Lower leg skin (tissue), 4 donors: ENCODE data around the gene TYMS. TPM values are rescaled to one million over a fixed set of nuclear protein-coding genes. Genes with fewer than 3 reads are reported as not detected.

Source experiments
- DNase-seq, 2 donors: peaks; one replicate each; pipeline ENCODE4 v3.0.0-alpha.2; 2019; ENCODE audit warnings: low spot score in 2 of 2
- H3K4me3 ChIP-seq: fragments of 200-600 bp; sonication (generic); 2 replicates; pipeline ENCODE4 v1.5.1; 2017; ENCODE audit warnings: mild to moderate bottlenecking, low read depth; ENCODE audit not compliant: poor library complexity, severe bottlenecking
- POLR2A ChIP-seq, 2 donors: fragments of 450-650 bp; IDR thresholded peaks; one replicate each; pipeline ENCODE4 v1.6.1; 2016 to 2017; ENCODE audit warnings: antibody characterized with exemption in 2 of 2, mild to moderate bottlenecking in 1 of 2, moderate library complexity in 1 of 2
- WGBS, 2 donors: methylation state at CpG; one replicate each; pipeline ENCODE4 v1.1.5; 2018; 5-methylcytosine and 5-hydroxymethylcytosine counted together
- intact Hi-C: fragments of 100-400 bp; cut with DNase I; formaldehyde crosslinking; loops from one replicate; pipeline ENCODE4 v1.15.0; 2023; ENCODE audit warnings: low total_unique reads
- total RNA-seq, 4 donors: library from RNA; depleted of rRNA; stranded (reverse); fragments of >200 nt; gene quantifications; one replicate each; pipeline ENCODE4 v1.1.0, GENCODE V29; 2016
- TF ChIP-seq, protein P1 (sequence below), 3 donors: fragments of 450-650 bp; IDR thresholded peaks; one replicate each; pipeline ENCODE4 v1.5.1; 2016; ENCODE audit warnings: antibody characterized with exemption in 3 of 3, mild to moderate bottlenecking in 3 of 3, moderate library complexity in 2 of 3

Gene TYMS
- total RNA-seq, 4 donors from 2014 or later: 0.57 to 9.9 (median 2.5) TPM

DNA sequence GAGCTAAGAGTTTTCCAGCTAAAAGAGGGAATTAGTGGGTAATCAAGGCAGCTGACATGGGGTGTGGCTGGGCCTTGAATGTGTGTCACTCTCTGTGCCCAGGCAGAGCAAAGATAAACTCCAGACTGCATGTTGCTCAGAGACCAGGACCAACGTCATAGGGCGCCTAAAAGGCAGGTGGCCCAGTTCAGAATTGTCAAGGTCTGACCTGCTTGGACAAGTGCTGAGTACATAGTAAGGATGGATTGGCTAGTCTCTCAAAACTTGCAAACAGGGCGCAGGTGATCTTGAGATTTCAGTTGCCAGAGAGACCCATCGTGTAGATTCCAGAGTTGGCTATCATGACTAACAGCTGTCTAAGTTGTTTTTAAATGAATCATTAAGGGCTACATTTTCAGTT is 41.7 kb upstream of the TYMS start:
- peak in 1 of 2 donors; percentile 17 for DNase-seq
- no peak overlapping the region for H3K4me3 ChIP-seq
- TF ChIP-seq, protein P1, sequence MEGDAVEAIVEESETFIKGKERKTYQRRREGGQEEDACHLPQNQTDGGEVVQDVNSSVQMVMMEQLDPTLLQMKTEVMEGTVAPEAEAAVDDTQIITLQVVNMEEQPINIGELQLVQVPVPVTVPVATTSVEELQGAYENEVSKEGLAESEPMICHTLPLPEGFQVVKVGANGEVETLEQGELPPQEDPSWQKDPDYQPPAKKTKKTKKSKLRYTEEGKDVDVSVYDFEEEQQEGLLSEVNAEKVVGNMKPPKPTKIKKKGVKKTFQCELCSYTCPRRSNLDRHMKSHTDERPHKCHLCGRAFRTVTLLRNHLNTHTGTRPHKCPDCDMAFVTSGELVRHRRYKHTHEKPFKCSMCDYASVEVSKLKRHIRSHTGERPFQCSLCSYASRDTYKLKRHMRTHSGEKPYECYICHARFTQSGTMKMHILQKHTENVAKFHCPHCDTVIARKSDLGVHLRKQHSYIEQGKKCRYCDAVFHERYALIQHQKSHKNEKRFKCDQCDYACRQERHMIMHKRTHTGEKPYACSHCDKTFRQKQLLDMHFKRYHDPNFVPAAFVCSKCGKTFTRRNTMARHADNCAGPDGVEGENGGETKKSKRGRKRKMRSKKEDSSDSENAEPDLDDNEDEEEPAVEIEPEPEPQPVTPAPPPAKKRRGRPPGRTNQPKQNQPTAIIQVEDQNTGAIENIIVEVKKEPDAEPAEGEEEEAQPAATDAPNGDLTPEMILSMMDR (IDR thresholded peaks at IDR 0.05): no peak
- TF ChIP-seq POLR2A (IDR thresholded peaks at IDR 0.05): no peak
- 55 to 65% methylated on average over 4 of the region's 4 CpGs for WGBS, 2 donors
- intact Hi-C loops: loop anchor here (5.0 to 10.0 kb wide), 2 partner anchors 222 to 321 kb away; no protein-coding TSS in a partner anchor

DNA sequence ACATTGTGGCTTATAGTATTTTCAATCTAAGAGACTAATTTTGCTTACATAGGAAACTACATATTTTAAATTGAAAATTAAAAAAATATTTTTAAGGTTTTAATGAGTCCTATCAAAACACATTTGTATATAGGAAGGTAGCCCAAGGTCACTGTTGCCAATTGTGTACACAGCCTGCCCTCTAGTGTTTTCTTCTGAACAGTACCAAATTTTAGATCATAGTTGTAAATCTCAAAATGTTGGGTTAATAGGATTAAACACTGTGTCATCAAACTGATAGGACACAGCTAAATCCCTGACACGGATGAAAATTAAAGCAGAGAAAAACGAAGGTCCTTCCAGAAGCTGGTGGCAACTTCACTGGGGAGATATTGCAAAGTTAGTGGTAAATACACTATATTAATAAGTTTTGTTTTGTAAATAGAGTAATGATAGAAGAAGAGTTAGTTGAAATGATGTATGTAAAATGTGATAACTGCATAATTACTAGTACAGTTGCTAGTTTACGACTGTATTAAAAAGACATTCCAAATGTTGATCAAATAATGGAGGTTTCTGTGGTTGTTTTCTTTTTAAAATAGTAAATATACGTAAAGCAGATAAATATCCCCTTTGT is 41.0 kb upstream of the TYMS start:
- intact Hi-C loops: loop anchor here (5.0 to 10.0 kb wide), 2 partner anchors 221 to 322 kb away; no protein-coding TSS in a partner anchor
- DNase-seq: no peak
- TF ChIP-seq POLR2A (IDR thresholded peaks at IDR 0.05): no peak
- TF ChIP-seq, protein P1 (IDR thresholded peaks at IDR 0.05): no peak
- H3K4me3 ChIP-seq: no peak overlapping the region
- 33 to 39% methylated on average over 4 of the region's 4 CpGs for WGBS, 2 donors

DNA sequence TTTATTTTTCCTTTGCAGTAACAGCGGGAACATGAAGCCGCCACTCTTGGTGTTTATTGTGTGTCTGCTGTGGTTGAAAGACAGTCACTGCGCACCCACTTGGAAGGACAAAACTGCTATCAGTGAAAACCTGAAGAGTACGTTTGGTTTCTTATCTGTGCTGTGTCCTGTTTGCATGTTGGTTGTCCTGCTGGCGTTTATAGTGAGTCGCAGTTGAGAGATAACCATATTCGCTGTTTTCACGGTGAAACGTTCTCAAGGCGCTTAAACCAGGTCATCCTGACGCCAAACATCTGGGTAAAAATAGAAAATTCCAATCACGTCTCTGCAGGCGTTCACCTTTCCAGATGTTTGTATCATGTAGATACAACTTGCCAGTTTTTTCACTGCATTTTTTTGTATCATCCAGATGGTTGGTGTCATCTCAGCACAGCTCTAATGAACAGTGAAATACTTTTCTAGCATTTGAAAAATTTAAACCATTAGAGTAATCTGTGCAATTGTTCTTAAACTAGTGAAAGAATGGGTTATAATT is 39.4 kb upstream of the TYMS start:
- WGBS, 2 donors: 67 to 76% methylated on average over 13 of the region's 13 CpGs
- TF ChIP-seq, protein P1 (IDR thresholded peaks at IDR 0.05): no peak
- TF ChIP-seq POLR2A (IDR thresholded peaks at IDR 0.05): no peak
- no peak overlapping the region for H3K4me3 ChIP-seq

DNA sequence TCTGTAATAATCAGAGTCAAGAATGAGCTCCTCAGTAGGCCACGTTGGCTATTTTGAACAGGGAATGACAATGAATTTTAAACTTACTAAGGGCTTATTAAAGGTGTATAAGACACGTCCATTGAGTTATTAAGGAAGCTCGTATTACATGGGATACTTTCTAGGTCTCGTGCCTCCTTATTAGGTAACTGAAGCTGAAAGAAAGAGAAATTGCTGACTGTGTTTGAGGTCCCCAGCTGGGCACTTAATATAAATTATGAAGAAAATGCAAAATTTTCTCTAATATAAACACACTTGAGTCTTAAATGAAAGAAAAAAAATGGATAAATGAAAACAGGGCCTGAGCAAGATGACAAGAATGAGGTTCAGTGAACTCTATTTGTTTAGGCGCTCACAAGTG is 38.8 kb upstream of the TYMS start:
- no peak overlapping the region for H3K4me3 ChIP-seq
- DNase-seq: no peak
- 89 to 94% methylated on average over 5 of the region's 5 CpGs for WGBS, 2 donors
- no peak for TF ChIP-seq POLR2A (IDR thresholded peaks at IDR 0.05)
- TF ChIP-seq, protein P1 (IDR thresholded peaks at IDR 0.05): no peak
- intact Hi-C loops: loop anchor here (5.0 to 10.0 kb wide), 2 partner anchors 219 to 324 kb away; no protein-coding TSS in a partner anchor

More for the DNA sequence above, 39.4 kb upstream of the TYMS start:
- intact Hi-C loops: loop anchor here (5.0 to 10.0 kb wide), 2 partner anchors 219 to 323 kb away; no protein-coding TSS in a partner anchor
- DNase-seq: no peak

DNA sequence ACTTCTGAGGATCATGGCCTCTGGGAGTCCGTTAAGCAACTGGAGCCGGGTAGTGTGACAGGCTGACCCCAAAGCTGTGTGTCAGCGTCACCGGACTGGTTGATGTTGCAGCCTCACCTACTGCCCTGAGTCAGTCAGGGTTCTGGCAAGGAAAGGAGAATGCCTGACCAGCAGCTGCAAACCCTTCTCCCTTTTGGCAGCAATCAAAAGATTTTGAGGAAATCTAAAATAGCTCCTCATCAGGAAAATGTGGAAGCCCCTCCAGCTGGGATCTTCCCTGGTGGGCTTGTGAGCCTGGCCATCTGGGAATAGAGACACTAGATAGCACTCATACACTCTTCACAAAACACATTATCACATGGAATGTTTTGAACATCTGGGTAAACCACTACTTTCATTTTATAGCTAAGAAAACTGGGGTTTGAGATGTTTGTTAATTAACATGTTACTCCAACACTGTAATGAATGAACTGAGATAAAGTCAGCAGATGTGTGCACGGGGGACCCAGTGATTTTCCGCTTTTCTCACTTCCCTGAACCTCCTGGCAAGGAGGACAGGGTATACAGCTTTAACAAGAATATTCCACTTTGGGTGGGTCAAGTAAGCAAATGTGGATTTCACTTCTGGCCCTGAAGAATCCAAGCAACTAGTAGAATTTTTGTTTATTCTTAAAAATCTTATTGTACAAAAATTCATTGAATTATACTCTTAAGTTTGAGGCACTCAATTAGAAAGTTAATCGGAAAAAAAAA is 36.0 kb upstream of the TYMS start:
- TF ChIP-seq, protein P1 (IDR thresholded peaks at IDR 0.05): no peak
- TF ChIP-seq POLR2A (IDR thresholded peaks at IDR 0.05): no peak
- DNase-seq: no peak
- 48 to 65% methylated on average over 7 of the region's 7 CpGs for WGBS, 2 donors
- H3K4me3 ChIP-seq: no peak overlapping the region
- intact Hi-C loops: no loop called here
